UCSD-AML1 (cell line): Measurements from ENCODE around the gene SENP2.
"Not testable (repeated sequence)": the region's sequence is repeated elsewhere in the genome, so short reads cannot be mapped to it uniquely, and the experiment has no call there.

Experiments
- DNase-seq: peaks from one replicate; lab custom pipeline; 2025; ENCODE audit not compliant: unreplicated experiment; lab: John Stamatoyannopoulos, UW

Gene SENP2

GRCh38 chr3:185585518-185585858 is 607 bp upstream of the SENP2 start:
- no peak for DNase-seq

GRCh38 chr3:185586686-185587039 is 568 bp downstream of the SENP2 start:
- no peak for DNase-seq

- no peak for DNase-seq
Observed at GRCh38 chr3:185594073-185594472, 8.0 kb downstream of the SENP2 start.

- DNase-seq: no peak
Observed at GRCh38 chr3:185595526-185595925, 9.4 kb downstream of the SENP2 start.

- DNase-seq: no peak
Observed at GRCh38 chr3:185605566-185605965, 19.5 kb downstream of the SENP2 start.

- no peak for DNase-seq
Observed at GRCh38 chr3:185606196-185606595, 20.1 kb downstream of the SENP2 start.

- no peak for DNase-seq
Observed at GRCh38 chr3:185613016-185613415, 26.9 kb downstream of the SENP2 start.

- DNase-seq: no peak
Observed at GRCh38 chr3:185623939-185624665, 38.0 kb downstream of the SENP2 start.

- no peak for DNase-seq
Observed at GRCh38 chr3:185625784-185626183, 39.7 kb downstream of the SENP2 start.

GRCh38 chr3:185629554-185630181 is 43.6 kb downstream of the SENP2 start:
- no peak for DNase-seq

- no peak for DNase-seq
Observed at GRCh38 chr3:185630182-185630622, 44.1 kb downstream of the SENP2 start.

GRCh38 chr3:185631108-185631507 is 45.0 kb downstream of the SENP2 start:
- DNase-seq: no peak

GRCh38 chr3:185631508-185632206 is 45.6 kb downstream of the SENP2 start:
- DNase-seq: no peak

- DNase-seq: no peak
Observed at GRCh38 chr3:185632996-185633395, 46.9 kb downstream of the SENP2 start.

GRCh38 chr3:185637388-185637787 is 51.3 kb downstream of the SENP2 start:
- no peak for DNase-seq

GRCh38 chr3:185638651-185639050 is 52.6 kb downstream of the SENP2 start:
- not testable (repeated sequence) for DNase-seq

GRCh38 chr3:185639632-185640206 is 53.6 kb downstream of the SENP2 start:
- no peak for DNase-seq

- DNase-seq: no peak
Observed at GRCh38 chr3:185640308-185640707, 54.2 kb downstream of the SENP2 start.

- not testable (repeated sequence) for DNase-seq
Observed at GRCh38 chr3:185645191-185645590, 59.1 kb downstream of the SENP2 start.

GRCh38 chr3:185645596-185646381 is 59.7 kb downstream of the SENP2 start:
- DNase-seq: no peak
